GM12865 (cell line): ENCODE measurements around the gene STRBP.

Experiments
- DNase-seq: peaks from one replicate; pipeline ENCODE4 v3.0.0; 2010; ENCODE audit warnings: low read depth
- H3K4me3 ChIP-seq: 2 replicates; pipeline ENCODE4 v1.5.1; 2011; ENCODE audit warnings: mild to moderate bottlenecking, low read depth, low read length, control low read depth
- CTCF ChIP-seq: IDR thresholded peaks from 2 replicates; pipeline ENCODE4 v1.5.1; 2011; ENCODE audit warnings: low read length, control low read depth, low read depth, inconsistent platforms; ENCODE audit not compliant: insufficient read depth; ENCODE audit errors: missing control alignments

STRBP gene

GRCh38 chr9:123269281-123269680 is 895 bp upstream of the STRBP start:
- DNase-seq: peak; percentile 22
- H3K4me3 ChIP-seq: peak overlapping the region; percentile 65
- no peak for TF ChIP-seq CTCF

GRCh38 chr9:123268199-123268464 is 254 bp downstream of the STRBP start:
- TF ChIP-seq CTCF: no peak
- H3K4me3 ChIP-seq: peak overlapping the region; percentile 89
- DNase-seq: no peak

- H3K4me3 ChIP-seq: peak overlapping the region; percentile 89
- DNase-seq: peak; percentile 5
- no peak for TF ChIP-seq CTCF
Measured at GRCh38 chr9:123267481-123268198, 746 bp downstream of the STRBP start.

- no peak for TF ChIP-seq CTCF
- DNase-seq: no peak
- peak overlapping the region; percentile 89 for H3K4me3 ChIP-seq
Measured at GRCh38 chr9:123266655-123267399, 1.6 kb downstream of the STRBP start.

GRCh38 chr9:123265833-123266232 is 2.6 kb downstream of the STRBP start:
- TF ChIP-seq CTCF: no peak
- peak; percentile 46 for DNase-seq
- no peak overlapping the region for H3K4me3 ChIP-seq

- no peak overlapping the region for H3K4me3 ChIP-seq
- DNase-seq: no peak
- TF ChIP-seq CTCF: no peak
Measured at GRCh38 chr9:123263227-123263626, 5.2 kb downstream of the STRBP start.
